Peyer's patch (tissue), 4 donors: ENCODE data around the gene HPS1.

ENCODE experiments used
- CTCF ChIP-seq, 6 experiments: fragments of 450-650 bp in 4 of 6; fragments of 200-600 bp in 2 of 6; sonication (generic) in 1 of 6; IDR thresholded peaks; one replicate each; pipeline ENCODE4 v1.5.1; 2017 to 2019; ENCODE audit warnings: antibody characterized with exemption in 6 of 6, mild to moderate bottlenecking in 3 of 6, moderate library complexity in 1 of 6
- POLR2A ChIP-seq, 2 donors: fragments of 450-650 bp; IDR thresholded peaks; one replicate each; pipeline ENCODE4 v1.5.1; 2017; ENCODE audit warnings: antibody characterized with exemption in 2 of 2, mild to moderate bottlenecking in 2 of 2, moderate library complexity in 2 of 2

GRCh38 chr10:98430427-98430826 lies 16.3 kb downstream of the HPS1 start:
- no peak for TF ChIP-seq CTCF (IDR thresholded peaks at IDR 0.05)
- no peak for TF ChIP-seq POLR2A (IDR thresholded peaks at IDR 0.05)
